DND-41 (cell line): Measurements from ENCODE around the gene NEU2.

Experiments
- CTCF ChIP-seq: IDR thresholded peaks from 2 replicates; pipeline ENCODE4 v1.5.1; 2012; ENCODE audit warnings: borderline replicate concordance, low read length, moderate library complexity, mild to moderate bottlenecking; ENCODE audit not compliant: poor library complexity, severe bottlenecking; ENCODE audit errors: extremely low read depth
- EZH2 ChIP-seq: IDR thresholded peaks from 3 replicates; pipeline ENCODE4 v1.6.1; 2012; ENCODE audit warnings: borderline replicate concordance, low read depth, mild to moderate bottlenecking, moderate library complexity, low read length, inconsistent platforms; ENCODE audit not compliant: severe bottlenecking

- TF ChIP-seq CTCF (no peak), EZH2 (no peak)
These were observed 1.8 kb downstream of the NEU2 start for GRCh38 chr2:233034091-233034882.
